Lower leg skin (tissue), 3 donors: ENCODE data around the gene PLCH1.

ENCODE experiments used
- CTCF ChIP-seq, 3 donors: fragments of 450-650 bp; IDR thresholded peaks; one replicate each; pipeline ENCODE4 v1.5.1; 2016; ENCODE audit warnings: antibody characterized with exemption in 3 of 3, mild to moderate bottlenecking in 3 of 3, moderate library complexity in 2 of 3
- POLR2A ChIP-seq, 2 donors: fragments of 450-650 bp; IDR thresholded peaks; one replicate each; pipeline ENCODE4 v1.6.1; 2016 to 2017; ENCODE audit warnings: antibody characterized with exemption in 2 of 2, mild to moderate bottlenecking in 1 of 2, moderate library complexity in 1 of 2

DNA sequence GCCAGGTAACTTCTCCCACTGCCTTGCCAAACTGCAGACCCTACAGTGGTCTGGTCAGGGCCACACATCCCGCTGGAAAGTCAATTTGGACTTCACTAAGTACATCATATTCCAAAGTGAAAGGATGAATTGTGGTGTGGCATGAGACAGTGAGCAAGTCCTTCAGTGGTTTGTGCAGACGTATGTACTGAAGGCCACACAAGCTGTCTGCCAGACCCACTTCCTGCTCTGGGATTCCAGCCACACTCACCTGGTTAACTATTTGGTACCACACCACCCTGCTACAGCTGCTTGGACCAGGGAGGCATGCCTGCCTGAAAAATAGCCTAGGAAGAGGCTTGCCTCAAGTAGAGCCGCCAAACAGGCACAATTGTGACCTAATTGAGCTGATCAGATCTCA is 357.3 kb downstream of the PLCH1 start:
- TF ChIP-seq CTCF (IDR thresholded peaks at IDR 0.05) (no peak), POLR2A (IDR thresholded peaks at IDR 0.05) (no peak)
